K562 (cell line): ENCODE measurements around the gene FAM78A. TPM values are rescaled to one million over a fixed set of nuclear protein-coding genes. Genes with fewer than 3 reads are reported as not detected.

ENCODE experiments used
- ATAC-seq: fragments of 200-7000 bp; cut with Tn5 transposase; 3 replicates; pipeline ENCODE4 v1.9.1; 2020; ENCODE audit warnings: moderate library complexity
- BruUV-seq: library from RNA; stranded (reverse); fragments of 400-500 nt; replicated peaks from 2 replicates; lab custom pipeline; 2021; lab: Mats Ljungman, UMichigan
- CTCF ChIA-PET: fragments of 300-600 bp; formaldehyde crosslinking; extraction: SDS; loops from one replicate; lab custom pipeline; 2021; ENCODE audit warnings: low intra/inter-chr PET ratio; lab: Yijun Ruan, JAX
- POLR2A ChIA-PET: fragments of 300-600, 350-650 bp; sonication (Branson Sonifier 250); formaldehyde crosslinking; extraction: SDS; loops from one replicate; lab custom pipeline; 2021; ENCODE audit warnings: antibody characterized with exemption, inconsistent platforms; lab: Yijun Ruan, JAX
- DNase-seq, 4 experiments: peaks; one replicate each; pipeline versions ENCODE4 v3.0.0 to v3.0.0-alpha.2; 2011 to 2018; ENCODE audit warnings: low spot score in 3 of 4, mixed read lengths in 3 of 4; ENCODE audit errors: extremely low read depth in 1 of 4
- FAIRE-seq: peaks from 2 replicates; lab custom pipeline; 2011; peaks lifted over from hg19 to GRCh38; lab: Jason Lieb, UNC
- H2AFZ ChIP-seq: 2 replicates; pipeline ENCODE4 v1.6.0; 2011; ENCODE audit warnings: low read depth, low read length, control low read depth, inconsistent platforms
- H3K27ac ChIP-seq: fragments of 200-600 bp; 3 replicates; pipeline ENCODE4 v1.8.0; 2011; ENCODE audit warnings: low read depth, mild to moderate bottlenecking, control low read depth, inconsistent platforms, low read length, moderate library complexity, mixed read lengths; ENCODE audit errors: extremely low read depth
- H3K27me3 ChIP-seq, 2 experiments: fragments of 300-600 bp in 1 of 2; 2 replicates in 1 of 2; 3 replicates in 1 of 2; pipeline versions ENCODE4 v1.6.0 to v1.8.0; 2011; ENCODE audit warnings: inconsistent platforms in 2 of 2, low read length in 2 of 2, mild to moderate bottlenecking in 1 of 2, mixed read lengths in 1 of 2, moderate library complexity in 1 of 2; ENCODE audit not compliant: control insufficient read depth in 2 of 2, insufficient read depth in 2 of 2
- H3K36me3 ChIP-seq: fragments of 300-600 bp; 3 replicates; pipeline ENCODE4 v1.8.0; 2011; ENCODE audit warnings: mild to moderate bottlenecking, low read length, inconsistent platforms; ENCODE audit not compliant: control insufficient read depth, insufficient read depth
- H3K4me1 ChIP-seq, 2 experiments: fragments of 200-600 bp in 1 of 2; replicated peaks in 1 of 2; 2 replicates in 1 of 2; 3 replicates in 1 of 2; pipeline versions ENCODE4 v1.5.1 to v1.8.0; 2011; ENCODE audit warnings: inconsistent platforms in 2 of 2, low read length in 2 of 2, mild to moderate bottlenecking in 1 of 2, mixed read lengths in 1 of 2, moderate library complexity in 1 of 2; ENCODE audit not compliant: control insufficient read depth in 2 of 2, insufficient read depth in 2 of 2
- H3K4me2 ChIP-seq: 2 replicates; pipeline ENCODE4 v1.6.1; 2011; ENCODE audit warnings: low read length, control low read depth, inconsistent platforms, mixed read lengths; ENCODE audit not compliant: insufficient read depth
- H3K4me3 ChIP-seq: fragments of 200-600 bp; sonication (generic), shearing (Covaris generic); 2 replicates; pipeline ENCODE4 v1.5.1; 2016; ENCODE audit warnings: control low read depth, inconsistent platforms
- H3K79me2 ChIP-seq: fragments of 200-600 bp; 3 replicates; pipeline ENCODE4 v1.8.0; 2011; ENCODE audit warnings: low read length, inconsistent platforms; ENCODE audit not compliant: control insufficient read depth, insufficient read depth
- H3K9ac ChIP-seq, 2 experiments: 2 replicates each; pipeline versions ENCODE4 v1.6.0 to v1.6.1; 2011; ENCODE audit warnings: low read depth in 2 of 2, low read length in 2 of 2, control low read depth in 1 of 2, inconsistent platforms in 1 of 2, mild to moderate bottlenecking in 1 of 2, mixed read lengths in 1 of 2; ENCODE audit not compliant: insufficient read depth in 1 of 2
- H3K9me1 ChIP-seq: one replicate; pipeline ENCODE4 v1.6.0; 2011; ENCODE audit warnings: inconsistent platforms, mild to moderate bottlenecking, low read length, moderate library complexity; ENCODE audit not compliant: control insufficient read depth, insufficient read depth
- H3K9me3 ChIP-seq: replicated peaks from 2 replicates; pipeline ENCODE4 v1.5.1; 2011; ENCODE audit warnings: low read depth, low read length, inconsistent platforms; ENCODE audit not compliant: control insufficient read depth, insufficient read depth
- H4K20me1 ChIP-seq: replicated peaks from 2 replicates; pipeline ENCODE4 v1.6.1; 2011; ENCODE audit warnings: low read length, inconsistent platforms, mixed read lengths; ENCODE audit not compliant: control insufficient read depth, insufficient read depth
- DEAF1 ChIP-seq: fragments of 450-650 bp; formaldehyde crosslinking; IDR thresholded peaks from 2 replicates; pipeline ENCODE4 v1.4.0; 2020; ENCODE audit warnings: mild to moderate bottlenecking, moderate library complexity
- DNMT1 ChIP-seq: fragments of 450-650 bp; IDR thresholded peaks from 2 replicates; pipeline ENCODE4 v1.6.1; 2016; ENCODE audit warnings: antibody characterized with exemption, mild to moderate bottlenecking
- FOXO4 ChIP-seq: fragments of 450-650 bp; formaldehyde crosslinking; IDR thresholded peaks from 2 replicates; pipeline ENCODE4 v1.4.0; 2020; ENCODE audit warnings: mild to moderate bottlenecking, moderate library complexity
- NCOR1 ChIP-seq: fragments of 450-650 bp; IDR thresholded peaks from 2 replicates; pipeline ENCODE4 v1.6.1; 2016; ENCODE audit warnings: mild to moderate bottlenecking, moderate library complexity
- NELFE ChIP-seq: IDR thresholded peaks from 2 replicates; pipeline ENCODE4 v1.6.1; 2011; ENCODE audit warnings: mild to moderate bottlenecking; ENCODE audit not compliant: insufficient read depth, insufficient read length
- POU5F1 ChIP-seq: fragments of 150-350 bp; IDR thresholded peaks from 2 replicates; pipeline ENCODE4 v1.6.1; 2014; ENCODE audit warnings: borderline replicate concordance, low read length, low read depth, mild to moderate bottlenecking; ENCODE audit not compliant: partially characterized antibody
- PTBP1 ChIP-seq: fragments of 200-400 bp; formaldehyde crosslinking; IDR thresholded peaks from 2 replicates; pipeline ENCODE4 v1.6.1; 2017; ENCODE audit warnings: low read depth, low read length
- RNF2 ChIP-seq: sonication (generic); IDR thresholded peaks from 2 replicates; pipeline ENCODE4 v1.6.1; 2016
- VEZF1 ChIP-seq: fragments of 200-800 bp; sonication (Bioruptor generic); IDR thresholded peaks from 2 replicates; pipeline ENCODE4 v1.6.1; 2017; ENCODE audit warnings: missing genetic modification characterization, missing compliant biosample characterization
- ZNF384 ChIP-seq: IDR thresholded peaks from 2 replicates; pipeline ENCODE4 v1.6.1; 2012; ENCODE audit warnings: low read depth, low read length, improper control_type of control experiment
- ZNF830 ChIP-seq: fragments of 250-450 bp; sonication (Bioruptor Pico); IDR thresholded peaks from 2 replicates; pipeline ENCODE4 v1.5.0; 2021; ENCODE audit warnings: mild to moderate bottlenecking
- WGBS: fragments of 100-300 bp; shearing (Covaris generic); methylation state at CpG from one replicate; pipeline ENCODE4 v1.1.6; 2016; ENCODE audit warnings: low coverage, mixed read lengths; ENCODE audit not compliant: insufficient coverage; ENCODE audit errors: missing lambda C conversion rate; 5-methylcytosine and 5-hydroxymethylcytosine counted together
- in situ Hi-C: fragments of 300-500 bp; cut with MboI; formaldehyde crosslinking; loops from 4 replicates; pipeline ENCODE4 v1.15.0; 2018; ENCODE audit warnings: inconsistent platforms, mixed read lengths
- intact Hi-C: fragments of 100-400 bp; cut with micrococcal nuclease; formaldehyde crosslinking; loops from 2 replicates; pipeline ENCODE4 v1.14.2; 2022
- polyA plus RNA-seq, 8 experiments: library from polyadenylated mRNA; depleted of rRNA in 4 of 8; stranded (reverse) in 5 of 8; unstranded in 3 of 8; fragments of >200 nt; fragmentation: Nextera tagmentation in 2 of 8; fragmentation: Illumina TruSeq in 1 of 8; extraction: Ambion mirVana in 2 of 8; extraction: Trizol in 1 of 8; gene quantifications; 2 replicates each; pipeline versions ENCODE4 v1.2.1 to v1.2.3, GENCODE V29; 2011 to 2014; ENCODE audit warnings: inconsistent platforms in 1 of 8, missing spikeins in 1 of 8
- total RNA-seq, 7 experiments: library from RNA; depleted of rRNA in 6 of 7; stranded (reverse); fragments of >200 nt in 6 of 7; fragmentation: Illumina TruSeq in 2 of 7; extraction: Trizol in 2 of 7; gene quantifications; 2 replicates each; pipeline versions ENCODE4 v1.2.1 to v1.2.3, GENCODE V29; 2011 to 2021; ENCODE audit warnings: low replicate concordance in 1 of 7
- TF ChIP-seq, protein P1 (sequence below): fragments of 450-650 bp; IDR thresholded peaks from 2 replicates; pipeline ENCODE4 v1.6.1; 2016
- TF ChIP-seq, protein P2 (sequence below): fragments of 250-450 bp; sonication (Bioruptor Pico); IDR thresholded peaks from 2 replicates; pipeline ENCODE4 v1.8.0; 2022; ENCODE audit warnings: moderate library complexity, mild to moderate bottlenecking, inconsistent platforms

Gene FAM78A
- total and polyA plus RNA-seq, 9 of the 15 experiments (the other 6 are each of a cell fraction or from before 2014, with no cell fraction given): 0.56 to 103 (median 55.2) TPM

- Histone ChIP-seq H3K27me3 (peaks cover 0 to 4% of the 10 kb centered on the region in 2 experiments; a peak in 1 of 5 replicates), H3K4me2 (peak overlapping the region; percentile 24; the same call in 1 of the 2 replicates), H3K9me1 (peaks cover 8% of the 10 kb centered on the region), H3K79me2 (no peaks in the 10 kb centered on the region), H2AFZ (peak overlapping the region; percentile 79), H3K9ac (peak overlapping the region in 1 of 2 experiments; percentile 62; a peak in 2 of 4 replicates), H3K4me1 (peaks cover 12 to 36% of the 10 kb centered on the region in 2 experiments)
- CTCF ChIA-PET: no interaction called here
- no TSS peak for BruUV-seq
- in situ Hi-C loops: no loop called here
- FAIRE-seq: no peak
- no peak for TF ChIP-seq NCOR1
- TF ChIP-seq FOXO4: no peak
- TF ChIP-seq RNF2: no peak
- TF ChIP-seq, protein P1, sequence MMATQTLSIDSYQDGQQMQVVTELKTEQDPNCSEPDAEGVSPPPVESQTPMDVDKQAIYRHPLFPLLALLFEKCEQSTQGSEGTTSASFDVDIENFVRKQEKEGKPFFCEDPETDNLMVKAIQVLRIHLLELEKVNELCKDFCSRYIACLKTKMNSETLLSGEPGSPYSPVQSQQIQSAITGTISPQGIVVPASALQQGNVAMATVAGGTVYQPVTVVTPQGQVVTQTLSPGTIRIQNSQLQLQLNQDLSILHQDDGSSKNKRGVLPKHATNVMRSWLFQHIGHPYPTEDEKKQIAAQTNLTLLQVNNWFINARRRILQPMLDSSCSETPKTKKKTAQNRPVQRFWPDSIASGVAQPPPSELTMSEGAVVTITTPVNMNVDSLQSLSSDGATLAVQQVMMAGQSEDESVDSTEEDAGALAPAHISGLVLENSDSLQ: no peak
- no peak for TF ChIP-seq ZNF830 (CRISPR knock-in tag)
- no peak for TF ChIP-seq PTBP1
- TF ChIP-seq NELFE: no peak
- TF ChIP-seq VEZF1: no peak
- TF ChIP-seq POU5F1: no peak
- TF ChIP-seq ZNF384: no peak
- TF ChIP-seq, protein P2, sequence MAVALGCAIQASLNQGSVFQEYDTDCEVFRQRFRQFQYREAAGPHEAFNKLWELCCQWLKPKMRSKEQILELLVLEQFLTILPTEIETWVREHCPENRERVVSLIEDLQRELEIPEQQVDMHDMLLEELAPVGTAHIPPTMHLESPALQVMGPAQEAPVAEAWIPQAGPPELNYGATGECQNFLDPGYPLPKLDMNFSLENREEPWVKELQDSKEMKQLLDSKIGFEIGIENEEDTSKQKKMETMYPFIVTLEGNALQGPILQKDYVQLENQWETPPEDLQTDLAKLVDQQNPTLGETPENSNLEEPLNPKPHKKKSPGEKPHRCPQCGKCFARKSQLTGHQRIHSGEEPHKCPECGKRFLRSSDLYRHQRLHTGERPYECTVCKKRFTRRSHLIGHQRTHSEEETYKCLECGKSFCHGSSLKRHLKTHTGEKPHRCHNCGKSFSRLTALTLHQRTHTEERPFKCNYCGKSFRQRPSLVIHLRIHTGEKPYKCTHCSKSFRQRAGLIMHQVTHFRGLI: no peak
- no peak for TF ChIP-seq DNMT1
- TF ChIP-seq DEAF1: no peak
- TF ChIP-seq, all 486 proteins: peak for 0
- Histone ChIP-seq H3K27ac (peak overlapping the region; percentile 38; the same call in 2 of the 3 replicates), H3K36me3 (peaks cover 30% of the 10 kb centered on the region; the same call in 1 of the 3 replicates), H4K20me1 (0 out of 2 replicates have a peak, but pooled peaks cover 4% of the 10 kb centered on the region), H3K9me3 (no peaks in the 10 kb centered on the region), H3K4me3 (no peak overlapping the region)
- peak; percentile 3 for ATAC-seq
- no peak for DNase-seq
- intact Hi-C loops: no loop called here
- POLR2A ChIA-PET: interaction anchor here (0.5 to 17.3 kb wide), 17 partner anchors 6 to 1374 kb away, joined by 3 to 338 read pairs (median 4); partner anchors contain the start of genes FAM78A and NUP214
- 79% methylated on average over 8 of the region's 8 CpGs for WGBS
Measured at GRCh38 chr9:131255676-131256197, 20.6 kb downstream of the FAM78A start.
